GM12878 (cell line): ENCODE results near the gene BORCS5. TPM values are rescaled to one million over a fixed set of nuclear protein-coding genes. Genes with fewer than 3 reads are reported as not detected.
A peak's percentile ranks its signal among the peaks of the same experiment; 100 is the strongest.

Experiments
- ATAC-seq: fragments of 200-7000 bp; cut with Tn5 transposase; 3 replicates; pipeline ENCODE4 v1.9.1; 2020; ENCODE audit warnings: mild to moderate bottlenecking, moderate library complexity
- BruUV-seq: library from RNA; stranded (reverse); fragments of 400-500 nt; replicated peaks from 2 replicates; lab custom pipeline; 2021; lab: Mats Ljungman, UMichigan
- CTCF ChIA-PET: fragments of 300-600 bp; sonication (Branson Sonifier 250); formaldehyde crosslinking; extraction: SDS; loops from one replicate; lab custom pipeline; 2021; ENCODE audit warnings: inconsistent platforms; lab: Yijun Ruan, JAX
- POLR2A ChIA-PET: fragments of 350-600 bp; formaldehyde crosslinking; extraction: SDS; loops from one replicate; lab custom pipeline; 2021; ENCODE audit warnings: inconsistent platforms; lab: Charles Lee
- RAD21 ChIA-PET: fragments of 300-600 bp; sonication (Branson Sonifier 250); formaldehyde crosslinking; loops from one replicate; lab custom pipeline; 2023; ENCODE audit warnings: antibody characterized with exemption; ENCODE audit not compliant: unreplicated experiment; lab: Charles Lee
- SMC1A ChIA-PET: fragments of 300-600 bp; sonication (Branson Sonifier 250); formaldehyde crosslinking; loops from one replicate; lab custom pipeline; 2023; ENCODE audit not compliant: unreplicated experiment, uncharacterized antibody; lab: Charles Lee
- DNase-seq: peaks from one replicate; pipeline ENCODE4 v3.0.0-alpha.2; 2011; ENCODE audit warnings: low read depth, low spot score
- FAIRE-seq: peaks from 3 replicates; lab custom pipeline; 2011; peaks lifted over from hg19 to GRCh38; lab: Jason Lieb, UNC
- H2AFZ ChIP-seq: 2 replicates; pipeline ENCODE4 v1.6.0; 2011; ENCODE audit warnings: low read depth, low read length, control low read depth; ENCODE audit not compliant: control insufficient read depth
- H3K27ac ChIP-seq: 2 replicates; pipeline ENCODE4 v1.5.1; 2011; ENCODE audit warnings: control low read depth; ENCODE audit not compliant: control insufficient read depth, insufficient read depth
- H3K27me3 ChIP-seq, 2 experiments: replicated peaks in 1 of 2; 2 replicates each; pipeline versions ENCODE4 v1.6.0 to v1.6.1; 2011; ENCODE audit warnings: low read length in 1 of 2; ENCODE audit not compliant: control insufficient read depth in 2 of 2, insufficient read depth in 2 of 2
- H3K36me3 ChIP-seq, 2 experiments: 2 replicates each; pipeline ENCODE4 v1.5.1; 2011; ENCODE audit warnings: low read length in 1 of 2; ENCODE audit not compliant: control insufficient read depth in 2 of 2, insufficient read depth in 2 of 2
- H3K4me1 ChIP-seq: 2 replicates; pipeline ENCODE4 v1.6.1; 2011; ENCODE audit warnings: mild to moderate bottlenecking, low read length, moderate library complexity, mixed read lengths; ENCODE audit not compliant: control insufficient read depth, insufficient read depth
- H3K4me2 ChIP-seq: 2 replicates; pipeline ENCODE4 v1.6.0; 2011; ENCODE audit warnings: control low read depth; ENCODE audit not compliant: control insufficient read depth, insufficient read depth
- H3K4me3 ChIP-seq: fragments of 200-600 bp; sonication (generic); 2 replicates; pipeline ENCODE4 v1.5.1; 2016
- H3K79me2 ChIP-seq: 2 replicates; pipeline ENCODE4 v1.6.0; 2011; ENCODE audit warnings: low read length; ENCODE audit not compliant: control insufficient read depth, insufficient read depth
- H3K9ac ChIP-seq: 2 replicates; pipeline ENCODE4 v1.8.0; 2011; ENCODE audit warnings: low read length, control low read depth, mixed read lengths; ENCODE audit not compliant: control insufficient read depth, insufficient read depth
- H3K9me3 ChIP-seq: replicated peaks from 3 replicates; pipeline ENCODE4 v1.5.1; 2011; ENCODE audit warnings: mild to moderate bottlenecking, low read length; ENCODE audit not compliant: control insufficient read depth, insufficient read depth
- H4K20me1 ChIP-seq: 2 replicates; pipeline ENCODE4 v1.6.0; 2011; ENCODE audit not compliant: control insufficient read depth, insufficient read depth
- NBN ChIP-seq: fragments of 450-650 bp; IDR thresholded peaks from 2 replicates; pipeline ENCODE4 v1.6.1; 2016
- ZNF384 ChIP-seq: IDR thresholded peaks from 2 replicates; pipeline ENCODE4 v1.6.1; 2012; ENCODE audit warnings: low read depth, mild to moderate bottlenecking, low read length, improper control_type of control experiment, borderline replicate concordance
- WGBS: methylation state at CpG from one replicate; pipeline ENCODE4 v1.1.6; 2016; ENCODE audit warnings: low lambda C conversion rate; ENCODE audit not compliant: insufficient replicate concordance, insufficient coverage; ENCODE audit errors: missing lambda C conversion rate; 5-methylcytosine and 5-hydroxymethylcytosine counted together
- in situ Hi-C: fragments of 300-500 bp; cut with MboI; formaldehyde crosslinking; loops from 9 replicates; pipeline ENCODE4 v1.14.3; 2018; ENCODE audit warnings: mixed read lengths
- intact Hi-C: fragments of 100-400 bp; cut with micrococcal nuclease; formaldehyde crosslinking; loops from one replicate; pipeline ENCODE4 v1.14.2; 2022; ENCODE audit not compliant: unreplicated experiment
- polyA plus RNA-seq, 11 experiments: library from polyadenylated mRNA; depleted of rRNA in 4 of 11; unstranded in 6 of 11; stranded (reverse) in 5 of 11; fragments of >200 nt; fragmentation: Nextera tagmentation in 4 of 11; fragmentation: Illumina TruSeq in 1 of 11; extraction: Ambion mirVana in 4 of 11; extraction: Trizol in 1 of 11; gene quantifications; 1 replicate in 1 of 11; 2 replicates in 10 of 11; pipeline versions ENCODE4 v1.2.1 to v1.2.3, GENCODE V29; 2011 to 2016; ENCODE audit warnings: inconsistent platforms in 2 of 11, missing spikeins in 2 of 11, low read depth in 1 of 11
- total RNA-seq, 4 experiments: library from RNA; depleted of rRNA in 3 of 4; stranded (reverse); fragments of >200 nt in 3 of 4; fragmentation: Illumina TruSeq in 1 of 4; extraction: Trizol in 1 of 4; gene quantifications; 2 replicates each; pipeline versions ENCODE4 v1.2.1 to v1.2.3, GENCODE V29; 2013 to 2021
- TF ChIP-seq, protein P1 (sequence below): fragments of 450-650 bp; IDR thresholded peaks from 2 replicates; pipeline ENCODE4 v1.6.1; 2016; ENCODE audit warnings: mild to moderate bottlenecking
- TF ChIP-seq, protein P2 (sequence below): fragments of 450-650 bp; IDR thresholded peaks from 2 replicates; pipeline ENCODE4 v1.6.1; 2016; ENCODE audit warnings: mild to moderate bottlenecking

BORCS5 gene
- total and polyA plus RNA-seq, 10 of the 15 experiments (the other 5 are each of a cell fraction or from before 2014, with no cell fraction given): 1.4 to 39.7 (median 16.1) TPM

DNA sequence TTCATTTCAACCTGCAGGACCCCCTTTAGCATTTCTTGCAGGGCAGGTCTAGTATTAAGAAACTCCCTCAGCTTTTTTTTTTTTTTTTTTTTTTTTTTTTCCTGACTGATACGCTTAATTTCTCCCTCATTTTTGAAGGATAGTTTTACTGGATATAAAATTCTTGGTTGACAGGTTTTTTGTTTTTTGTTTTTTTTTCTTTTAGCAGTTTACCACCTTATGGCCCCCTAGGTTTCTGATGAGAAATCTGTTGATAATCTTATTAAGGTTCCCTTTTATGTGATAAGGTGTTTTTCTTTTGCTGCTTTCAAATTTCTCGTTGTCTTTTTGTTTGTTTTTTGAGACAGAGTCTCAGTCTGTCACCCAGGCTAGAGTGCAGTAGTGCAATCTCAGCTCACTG, 66.5 kb downstream of the BORCS5 start:
- DNase-seq: no peak
- Histone ChIP-seq H3K27me3 (no peaks in the 10 kb centered on the region), H3K36me3 (no peaks in the 10 kb centered on the region), H3K27ac (no peak overlapping the region), H3K79me2 (no peaks in the 10 kb centered on the region; the same call in 1 of the 2 replicates), H3K4me3 (no peak overlapping the region), H3K4me2 (no peak overlapping the region), H2AFZ (no peak overlapping the region), H3K9ac (no peak overlapping the region), H3K9me3 (peaks cover 5% of the 10 kb centered on the region), H4K20me1 (no peaks in the 10 kb centered on the region), H3K4me1 (0 out of 2 replicates have a peak, but pooled peaks cover 3% of the 10 kb centered on the region)
- no peak for FAIRE-seq
- TF ChIP-seq, protein P1, sequence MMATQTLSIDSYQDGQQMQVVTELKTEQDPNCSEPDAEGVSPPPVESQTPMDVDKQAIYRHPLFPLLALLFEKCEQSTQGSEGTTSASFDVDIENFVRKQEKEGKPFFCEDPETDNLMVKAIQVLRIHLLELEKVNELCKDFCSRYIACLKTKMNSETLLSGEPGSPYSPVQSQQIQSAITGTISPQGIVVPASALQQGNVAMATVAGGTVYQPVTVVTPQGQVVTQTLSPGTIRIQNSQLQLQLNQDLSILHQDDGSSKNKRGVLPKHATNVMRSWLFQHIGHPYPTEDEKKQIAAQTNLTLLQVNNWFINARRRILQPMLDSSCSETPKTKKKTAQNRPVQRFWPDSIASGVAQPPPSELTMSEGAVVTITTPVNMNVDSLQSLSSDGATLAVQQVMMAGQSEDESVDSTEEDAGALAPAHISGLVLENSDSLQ: no peak
- TF ChIP-seq, protein P2, sequence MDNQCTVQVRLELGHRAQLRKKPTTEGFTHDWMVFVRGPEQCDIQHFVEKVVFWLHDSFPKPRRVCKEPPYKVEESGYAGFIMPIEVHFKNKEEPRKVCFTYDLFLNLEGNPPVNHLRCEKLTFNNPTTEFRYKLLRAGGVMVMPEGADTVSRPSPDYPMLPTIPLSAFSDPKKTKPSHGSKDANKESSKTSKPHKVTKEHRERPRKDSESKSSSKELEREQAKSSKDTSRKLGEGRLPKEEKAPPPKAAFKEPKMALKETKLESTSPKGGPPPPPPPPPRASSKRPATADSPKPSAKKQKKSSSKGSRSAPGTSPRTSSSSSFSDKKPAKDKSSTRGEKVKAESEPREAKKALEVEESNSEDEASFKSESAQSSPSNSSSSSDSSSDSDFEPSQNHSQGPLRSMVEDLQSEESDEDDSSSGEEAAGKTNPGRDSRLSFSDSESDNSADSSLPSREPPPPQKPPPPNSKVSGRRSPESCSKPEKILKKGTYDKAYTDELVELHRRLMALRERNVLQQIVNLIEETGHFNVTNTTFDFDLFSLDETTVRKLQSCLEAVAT: 0 out of 2 replicates have a peak, but pooled peaks have one; percentile 47
- TF ChIP-seq NBN (0 out of 2 replicates have a peak, but pooled peaks have one; percentile 34), ZNF384 (peak; percentile 20; the same call in 1 of the 2 replicates)
- intact Hi-C loops: no loop called here
- ChIA-PET POLR2A (interaction anchor here (0.6 to 0.7 kb wide), 2 partner anchors 18 to 38 kb away, joined by 3 to 4 read pairs; no protein-coding TSS in a partner anchor), RAD21 (no interaction called here), SMC1A (interaction anchor here (1.1 to 3.3 kb wide), 2 partner anchors 10 to 222 kb away, joined by 3 to 11 read pairs; no protein-coding TSS in a partner anchor), CTCF (interaction anchor here (1.8 kb wide), 1 partner anchor 19 kb away, joined by 3 read pairs; no protein-coding TSS in a partner anchor)
- in situ Hi-C loops: no loop called here
- ATAC-seq: no peak
- WGBS: 86% methylated on average over 2 of the region's 2 CpGs
- BruUV-seq: no TSS peak
